H9 (cell line): Measurements from ENCODE around the gene PRKCZ. TPM values are rescaled to one million over a fixed set of nuclear protein-coding genes. Genes with fewer than 3 reads are reported as not detected.
"Not testable (repeated sequence)": the region's sequence is repeated elsewhere in the genome, so short reads cannot be mapped to it uniquely, and the experiment has no call there.

Experiments
- DNase-seq: peaks from one replicate; pipeline ENCODE4 v3.0.0-alpha.2; 2017
- H2AFZ ChIP-seq: one replicate; pipeline ENCODE4 v1.6.1; 2013; ENCODE audit warnings: mild to moderate bottlenecking, low read length, control low read depth, moderate library complexity
- H2AK5ac ChIP-seq: 2 replicates; pipeline ENCODE4 v1.6.1; 2013; ENCODE audit warnings: low read length, control low read depth, mixed read lengths; ENCODE audit not compliant: insufficient read length
- H2BK120ac ChIP-seq: one replicate; pipeline ENCODE4 v1.6.1; 2013; ENCODE audit warnings: low read depth, mild to moderate bottlenecking, low read length, control low read depth, inconsistent platforms; ENCODE audit not compliant: poor library complexity, severe bottlenecking
- H2BK12ac ChIP-seq: 2 replicates; pipeline ENCODE4 v1.6.1; 2013; ENCODE audit warnings: low read length, control low read depth, mixed read lengths, low read depth; ENCODE audit not compliant: insufficient read length
- H2BK15ac ChIP-seq: 2 replicates; pipeline ENCODE4 v1.6.1; 2013; ENCODE audit warnings: low read depth, low read length, control low read depth
- H2BK20ac ChIP-seq: one replicate; pipeline ENCODE4 v1.6.1; 2013; ENCODE audit warnings: low read depth, mild to moderate bottlenecking, low read length, control low read depth, inconsistent platforms; ENCODE audit not compliant: poor library complexity, severe bottlenecking
- H2BK5ac ChIP-seq: 2 replicates; pipeline ENCODE4 v1.6.1; 2013; ENCODE audit warnings: low read length, control low read depth, mixed read lengths; ENCODE audit not compliant: insufficient read length
- H3K14ac ChIP-seq: 2 replicates; pipeline ENCODE4 v1.6.1; 2013; ENCODE audit warnings: low read length, control low read depth; ENCODE audit not compliant: insufficient read depth
- H3K18ac ChIP-seq: 2 replicates; pipeline ENCODE4 v1.6.1; 2013; ENCODE audit warnings: low read depth, mild to moderate bottlenecking, mixed read lengths, low read length, control low read depth; ENCODE audit not compliant: insufficient read length
- H3K23ac ChIP-seq: 2 replicates; pipeline ENCODE4 v1.6.1; 2013; ENCODE audit warnings: low read length, control low read depth, mixed read lengths, low read depth; ENCODE audit not compliant: insufficient read length
- H3K23me2 ChIP-seq: 2 replicates; pipeline ENCODE4 v1.6.1; 2013; ENCODE audit warnings: low read depth, mild to moderate bottlenecking, mixed read lengths, low read length, control low read depth; ENCODE audit not compliant: insufficient read length, poor library complexity, severe bottlenecking
- H3K27ac ChIP-seq: 2 replicates; pipeline ENCODE4 v1.5.1; 2013; ENCODE audit warnings: low read length, control low read depth, mixed read lengths, low read depth; ENCODE audit not compliant: insufficient read length
- H3K27me3 ChIP-seq: 2 replicates; pipeline ENCODE4 v1.6.1; 2013; ENCODE audit warnings: low read length, control low read depth, inconsistent platforms; ENCODE audit not compliant: insufficient read depth
- H3K4ac ChIP-seq: 2 replicates; pipeline ENCODE4 v1.6.1; 2013; ENCODE audit warnings: low read depth, mild to moderate bottlenecking, control low read depth, inconsistent platforms, low read length, moderate library complexity
- H3K4me1 ChIP-seq: 2 replicates; pipeline ENCODE4 v1.6.1; 2013; ENCODE audit warnings: low read length, control low read depth, inconsistent platforms; ENCODE audit not compliant: insufficient read depth
- H3K4me2 ChIP-seq: 2 replicates; pipeline ENCODE4 v1.6.1; 2013; ENCODE audit warnings: low read length, control low read depth, mixed read lengths; ENCODE audit not compliant: insufficient read length, insufficient read depth
- H3K56ac ChIP-seq: 2 replicates; pipeline ENCODE4 v1.6.1; 2013; ENCODE audit warnings: low read depth, mild to moderate bottlenecking, mixed read lengths, low read length, control low read depth; ENCODE audit not compliant: insufficient read length
- H3K79me1 ChIP-seq: 2 replicates; pipeline ENCODE4 v1.6.1; 2013; ENCODE audit warnings: low read depth, mild to moderate bottlenecking, moderate library complexity, low read length, control low read depth, inconsistent platforms; ENCODE audit not compliant: insufficient read depth, poor library complexity, severe bottlenecking
- H3K79me2 ChIP-seq: 2 replicates; pipeline ENCODE4 v1.6.1; 2013; ENCODE audit warnings: low read length, control low read depth, inconsistent platforms; ENCODE audit not compliant: insufficient read depth
- H3K9ac ChIP-seq: 2 replicates; pipeline ENCODE4 v1.6.1; 2013; ENCODE audit warnings: low read length, control low read depth, mixed read lengths; ENCODE audit not compliant: insufficient read length; ENCODE audit errors: extremely low read depth
- H3K9me3 ChIP-seq: one replicate; pipeline ENCODE4 v1.6.1; 2013; ENCODE audit warnings: low read depth, low read length, inconsistent platforms; ENCODE audit not compliant: control insufficient read depth
- H3T11ph ChIP-seq: one replicate; pipeline ENCODE4 v1.6.1; 2013; ENCODE audit warnings: mild to moderate bottlenecking, low read length, control low read depth, inconsistent platforms
- H4K20me1 ChIP-seq: one replicate; pipeline ENCODE4 v1.6.1; 2013; ENCODE audit not compliant: control insufficient read depth, insufficient read length, insufficient read depth
- H4K5ac ChIP-seq: 2 replicates; pipeline ENCODE4 v1.6.1; 2013; ENCODE audit warnings: low read depth, mild to moderate bottlenecking, mixed read lengths, low read length, control low read depth; ENCODE audit not compliant: insufficient read length
- H4K8ac ChIP-seq: replicated peaks from 2 replicates; pipeline ENCODE4 v1.6.1; 2013; ENCODE audit warnings: low read length, control low read depth, mixed read lengths, low read depth; ENCODE audit not compliant: insufficient read length
- H4K91ac ChIP-seq: 2 replicates; pipeline ENCODE4 v1.6.1; 2013; ENCODE audit warnings: low read depth, mild to moderate bottlenecking, moderate library complexity, mixed read lengths, low read length, control low read depth; ENCODE audit not compliant: insufficient read length
- H3K27ac Mint-ChIP-seq, 3 experiments: 2 replicates in 2 of 3; 3 replicates in 1 of 3; pipeline ENCODE4 v1.8.0; 2020 to 2021; ENCODE audit warnings: mixed read lengths in 3 of 3, mild to moderate bottlenecking in 1 of 3, moderate library complexity in 1 of 3
- H3K27me3 Mint-ChIP-seq: 2 replicates; pipeline ENCODE4 v1.8.0; 2021; ENCODE audit warnings: low read depth, mild to moderate bottlenecking, moderate library complexity, mixed read lengths
- H3K36me3 Mint-ChIP-seq, 3 experiments: 2 replicates in 2 of 3; 3 replicates in 1 of 3; pipeline ENCODE4 v1.8.0; 2020 to 2021; ENCODE audit warnings: low read depth in 3 of 3, mixed read lengths in 3 of 3; ENCODE audit not compliant: insufficient read depth in 1 of 3
- H3K4me1 Mint-ChIP-seq, 2 experiments: 2 replicates each; pipeline ENCODE4 v1.8.0; 2020; ENCODE audit warnings: mixed read lengths in 2 of 2
- H3K4me3 Mint-ChIP-seq, 2 experiments: 2 replicates in 1 of 2; 3 replicates in 1 of 2; pipeline ENCODE4 v1.8.0; 2020 to 2021; ENCODE audit warnings: mild to moderate bottlenecking in 2 of 2, mixed read lengths in 2 of 2, moderate library complexity in 1 of 2
- H3K9me3 Mint-ChIP-seq, 2 experiments: 2 replicates in 1 of 2; 3 replicates in 1 of 2; pipeline ENCODE4 v1.8.0; 2020; ENCODE audit warnings: mild to moderate bottlenecking in 2 of 2, mixed read lengths in 2 of 2, moderate library complexity in 1 of 2
- CTCF ChIP-seq: fragments of 200-600 bp; sonication (generic); conservative IDR thresholded peaks from 3 replicates; pipeline ENCODE4 v1.8.0; 2021; ENCODE audit warnings: antibody characterized with exemption, mild to moderate bottlenecking
- WGBS: extraction: QIAGEN DNeasy Blood & Tissue Kit; methylation state at CpG from one replicate; pipeline ENCODE4 v1.1.7; 2013; ENCODE audit warnings: missing lambda C conversion rate, low lambda C conversion rate, mixed read lengths; ENCODE audit not compliant: insufficient read length; ENCODE audit errors: extremely low coverage; 5-methylcytosine and 5-hydroxymethylcytosine counted together
- total RNA-seq: library from RNA; stranded (reverse); gene quantifications from 2 replicates; pipeline ENCODE4 v1.2.1, GENCODE V29; 2021

PRKCZ gene
- total RNA-seq, 1 experiment from 2014 or later = 48.4 TPM

DNA sequence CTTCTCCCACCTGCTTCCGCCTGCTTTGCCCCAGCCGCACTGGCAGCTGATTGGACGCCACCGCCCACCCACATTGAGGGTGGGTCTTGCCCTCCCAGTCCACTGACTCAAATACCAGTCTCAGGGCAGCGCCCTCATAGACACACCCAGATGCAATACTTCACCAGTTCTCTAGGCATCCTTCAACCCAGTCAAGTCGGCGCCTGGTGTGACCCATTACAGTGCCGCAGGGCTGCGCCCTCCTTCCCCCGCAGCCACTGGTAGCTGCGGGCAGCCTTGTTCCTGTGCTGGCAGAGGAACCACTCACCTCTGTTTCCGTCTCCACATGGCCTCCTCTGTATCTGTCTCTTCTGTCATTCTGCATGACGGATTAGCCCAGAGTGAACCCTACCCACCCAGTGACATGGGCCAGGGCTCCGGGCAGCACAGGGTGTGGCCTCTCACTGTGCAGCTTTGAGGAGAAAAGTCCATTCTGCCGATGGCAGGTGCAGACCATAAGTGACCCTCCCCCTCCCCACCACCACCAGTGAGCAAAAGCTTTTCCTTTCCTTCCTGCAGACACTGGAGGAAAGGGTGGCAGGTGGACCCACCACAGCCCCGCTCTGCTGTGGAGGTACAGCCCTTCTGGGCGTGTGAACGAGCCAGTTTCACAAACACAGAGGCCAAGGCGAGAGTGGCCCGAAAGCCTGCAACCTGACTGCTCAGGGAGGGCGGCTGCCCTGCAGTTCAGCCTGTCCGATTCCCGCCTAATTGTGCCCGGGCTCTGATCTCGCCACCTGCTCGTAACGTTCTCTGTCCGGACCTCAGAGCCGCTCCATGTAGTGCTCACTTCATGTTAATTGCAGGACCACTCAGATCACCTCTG lies 87.3 kb downstream of the PRKCZ start:
- no peak overlapping the region for H3K18ac ChIP-seq
- H4K8ac ChIP-seq = no peak overlapping the region
- no peaks in the 10 kb centered on the region for H3K79me2 ChIP-seq
- Mint-ChIP-seq H3K4me3 (no peak overlapping the region), H3K27ac (peak overlapping the region in 2 of 3 experiments; percentile 17 to 83; a peak in 3 of 7 replicates), H3K27me3 (no peaks in the 10 kb centered on the region), H3K9me3 (no peaks in the 10 kb centered on the region), H3K4me1 (peaks cover 4 to 7% of the 10 kb centered on the region in 2 experiments), H3K36me3 (peaks cover 1 to 23% (median 4%) of the 10 kb centered on the region in 3 experiments; a peak in 5 of 7 replicates)
- H3K27ac ChIP-seq = no peak overlapping the region
- H3K9ac ChIP-seq = no peak overlapping the region
- H2AFZ ChIP-seq = no peak overlapping the region
- H3K4me1 ChIP-seq = no peaks in the 10 kb centered on the region
- no CpG with 5 or more reads among the region's 29 CpGs for WGBS
- H3K4me2 ChIP-seq = no peak overlapping the region
- no peak for DNase-seq
- no peak overlapping the region for H3K23ac ChIP-seq
- no peaks in the 10 kb centered on the region for H3K79me1 ChIP-seq
- H4K20me1 ChIP-seq = peaks cover 2% of the 10 kb centered on the region
- no peak overlapping the region for H2BK15ac ChIP-seq
- H2BK12ac ChIP-seq = no peak overlapping the region
- no peak overlapping the region for H2AK5ac ChIP-seq
- H3K23me2 ChIP-seq = peaks cover 3% of the 10 kb centered on the region
- H2BK5ac ChIP-seq = no peak overlapping the region
- no peak overlapping the region for H3K56ac ChIP-seq
- no peak overlapping the region for H4K5ac ChIP-seq
- H3T11ph ChIP-seq = no peak overlapping the region
- H3K9me3 ChIP-seq = no peaks in the 10 kb centered on the region
- H3K14ac ChIP-seq = no peak overlapping the region; the same call in 1 of the 2 replicates
- no peak for TF ChIP-seq CTCF
- H2BK20ac ChIP-seq = no peak overlapping the region
- no peak overlapping the region for H4K91ac ChIP-seq
- no peaks in the 10 kb centered on the region; the same call in 1 of the 2 replicates for H3K27me3 ChIP-seq
- H3K4ac ChIP-seq = no peak overlapping the region
- H2BK120ac ChIP-seq = no peak overlapping the region

- DNase-seq, H3K4me2 ChIP-seq, H3K4me3 Mint-ChIP-seq, H3K9me3 Mint-ChIP-seq, H3K56ac ChIP-seq, H3K9ac ChIP-seq, H3K27ac ChIP-seq, H3T11ph ChIP-seq, H3K79me1 ChIP-seq, H2BK20ac ChIP-seq, H3K27me3 Mint-ChIP-seq, H3K9me3 ChIP-seq, H4K5ac ChIP-seq, H3K23ac ChIP-seq, H3K27me3 ChIP-seq, H2BK120ac ChIP-seq, H3K4me1 Mint-ChIP-seq, H4K91ac ChIP-seq, H3K4ac ChIP-seq, H3K79me2 ChIP-seq, H3K23me2 ChIP-seq, H3K18ac ChIP-seq, H3K14ac ChIP-seq, H2BK12ac ChIP-seq, H2BK5ac ChIP-seq, H3K4me1 ChIP-seq, H4K8ac ChIP-seq, H4K20me1 ChIP-seq, H2AFZ ChIP-seq, H2AK5ac ChIP-seq, H2BK15ac ChIP-seq: not testable (repeated sequence)
- no CpG with 5 or more reads among the region's 13 CpGs for WGBS
- peaks cover 1 to 28% (median 4%) of the 10 kb centered on the region in 3 experiments; a peak in 5 of 7 replicates for H3K36me3 Mint-ChIP-seq
- H3K27ac Mint-ChIP-seq = peak overlapping the region in 1 of 3 experiments; percentile 58; a peak in 1 of 7 replicates
These were observed 88.9 kb downstream of the PRKCZ start for GRCh38 chr1:2139156-2139555.
